OCI-LY3 (cell line): ENCODE results near the gene KCND2.

Source experiments
- H2AFZ ChIP-seq: fragments of 200-600, 300-600 bp; shearing (Covaris generic); 2 replicates; pipeline ENCODE4 v1.6.0; 2014; ENCODE audit warnings: antibody characterized with exemption, low read depth, low read length
- H3K27ac ChIP-seq: fragments of 200-600, 300-600 bp; sonication (generic); 2 replicates; pipeline ENCODE4 v1.5.1; 2014; ENCODE audit warnings: mild to moderate bottlenecking, low read length, moderate library complexity, mixed read lengths
- H3K27me3 ChIP-seq: fragments of 200-600, 300-600 bp; sonication (generic); 2 replicates; pipeline ENCODE4 v1.6.1; 2014; ENCODE audit warnings: low read depth, low read length, mixed read lengths
- H3K36me3 ChIP-seq: fragments of 200-600, 300-600 bp; sonication (generic); replicated peaks from 2 replicates; pipeline ENCODE3; 2014; ENCODE audit warnings: low read depth, low read length, mixed read lengths
- H3K4me1 ChIP-seq: fragments of 300-600, 200-600 bp; sonication (generic); 2 replicates; pipeline ENCODE4 v1.6.1; 2014; ENCODE audit warnings: low read length, mixed read lengths
- H3K4me2 ChIP-seq: fragments of 200-600, 300-600 bp; sonication (generic); 2 replicates; pipeline ENCODE4 v1.6.1; 2014; ENCODE audit warnings: low read length, mixed read lengths
- H3K4me3 ChIP-seq: fragments of 300-600, 200-600 bp; sonication (generic); 2 replicates; pipeline ENCODE4 v1.5.1; 2014; ENCODE audit warnings: antibody characterized with exemption, mild to moderate bottlenecking, low read length, moderate library complexity
- H3K79me2 ChIP-seq: fragments of 300-600, 200-600 bp; shearing (Covaris generic); 2 replicates; pipeline ENCODE4 v1.6.1; 2014; ENCODE audit warnings: mild to moderate bottlenecking, low read length, mixed read lengths
- H3K9ac ChIP-seq: fragments of 300-600, 200-600 bp; shearing (Covaris generic); 2 replicates; pipeline ENCODE4 v1.6.0; 2014; ENCODE audit warnings: mild to moderate bottlenecking, low read length, moderate library complexity
- H3K9me3 ChIP-seq: fragments of 200-600, 300-600 bp; shearing (Covaris generic); 2 replicates; pipeline ENCODE4 v1.6.1; 2014; ENCODE audit warnings: low read length, mixed read lengths; ENCODE audit not compliant: insufficient read depth
- H4K20me1 ChIP-seq: fragments of 200-600, 300-600 bp; sonication (generic); 2 replicates; pipeline ENCODE4 v1.6.1; 2016; ENCODE audit warnings: low read length, mixed read lengths; ENCODE audit not compliant: insufficient read depth
- EZH2phosphoT487 ChIP-seq: fragments of 200-600 bp; shearing (Covaris generic); IDR thresholded peaks from 2 replicates; pipeline ENCODE4 v1.6.1; 2018; ENCODE audit warnings: antibody characterized with exemption, mixed run types, low read depth
- TF ChIP-seq, protein P1 (sequence below): fragments of 200-600, 300-600 bp; sonication (generic); IDR thresholded peaks from 2 replicates; pipeline ENCODE4 v1.5.1; 2014; ENCODE audit warnings: antibody characterized with exemption, low read length, low read depth

KCND2 gene

DNA sequence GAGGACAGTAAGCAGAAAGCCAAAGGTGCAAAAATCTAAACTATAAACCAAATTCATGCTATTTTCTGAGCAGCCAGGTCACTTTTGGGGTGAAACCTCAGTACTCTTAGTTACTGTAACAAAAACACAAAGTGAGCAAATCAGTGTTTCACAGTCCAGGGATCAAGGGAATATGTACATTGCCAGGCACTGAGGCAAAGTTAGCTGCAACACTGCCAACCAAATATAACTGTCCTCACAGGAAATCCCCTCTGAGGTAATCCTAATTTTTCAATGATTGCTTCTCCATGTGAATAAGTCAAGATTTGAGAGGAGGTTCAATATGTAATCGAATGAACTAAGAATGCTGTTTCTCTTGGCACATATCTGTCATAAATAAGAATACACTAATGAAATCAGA lies 355.3 kb downstream of the KCND2 start:
- no peaks in the 10 kb centered on the region for H3K9me3 ChIP-seq
- H3K4me1 ChIP-seq: no peaks in the 10 kb centered on the region
- H3K79me2 ChIP-seq: no peaks in the 10 kb centered on the region
- H3K27me3 ChIP-seq: no peaks in the 10 kb centered on the region
- H3K27ac ChIP-seq: no peak overlapping the region
- H3K9ac ChIP-seq: no peak overlapping the region
- no peaks in the 10 kb centered on the region for H3K36me3 ChIP-seq
- no peak overlapping the region for H2AFZ ChIP-seq
- no peak overlapping the region for H3K4me2 ChIP-seq
- TF ChIP-seq EZH2phosphoT487: no peak
- TF ChIP-seq, protein P1, sequence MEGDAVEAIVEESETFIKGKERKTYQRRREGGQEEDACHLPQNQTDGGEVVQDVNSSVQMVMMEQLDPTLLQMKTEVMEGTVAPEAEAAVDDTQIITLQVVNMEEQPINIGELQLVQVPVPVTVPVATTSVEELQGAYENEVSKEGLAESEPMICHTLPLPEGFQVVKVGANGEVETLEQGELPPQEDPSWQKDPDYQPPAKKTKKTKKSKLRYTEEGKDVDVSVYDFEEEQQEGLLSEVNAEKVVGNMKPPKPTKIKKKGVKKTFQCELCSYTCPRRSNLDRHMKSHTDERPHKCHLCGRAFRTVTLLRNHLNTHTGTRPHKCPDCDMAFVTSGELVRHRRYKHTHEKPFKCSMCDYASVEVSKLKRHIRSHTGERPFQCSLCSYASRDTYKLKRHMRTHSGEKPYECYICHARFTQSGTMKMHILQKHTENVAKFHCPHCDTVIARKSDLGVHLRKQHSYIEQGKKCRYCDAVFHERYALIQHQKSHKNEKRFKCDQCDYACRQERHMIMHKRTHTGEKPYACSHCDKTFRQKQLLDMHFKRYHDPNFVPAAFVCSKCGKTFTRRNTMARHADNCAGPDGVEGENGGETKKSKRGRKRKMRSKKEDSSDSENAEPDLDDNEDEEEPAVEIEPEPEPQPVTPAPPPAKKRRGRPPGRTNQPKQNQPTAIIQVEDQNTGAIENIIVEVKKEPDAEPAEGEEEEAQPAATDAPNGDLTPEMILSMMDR: no peak
- no peak overlapping the region for H3K4me3 ChIP-seq
- H4K20me1 ChIP-seq: no peaks in the 10 kb centered on the region

DNA sequence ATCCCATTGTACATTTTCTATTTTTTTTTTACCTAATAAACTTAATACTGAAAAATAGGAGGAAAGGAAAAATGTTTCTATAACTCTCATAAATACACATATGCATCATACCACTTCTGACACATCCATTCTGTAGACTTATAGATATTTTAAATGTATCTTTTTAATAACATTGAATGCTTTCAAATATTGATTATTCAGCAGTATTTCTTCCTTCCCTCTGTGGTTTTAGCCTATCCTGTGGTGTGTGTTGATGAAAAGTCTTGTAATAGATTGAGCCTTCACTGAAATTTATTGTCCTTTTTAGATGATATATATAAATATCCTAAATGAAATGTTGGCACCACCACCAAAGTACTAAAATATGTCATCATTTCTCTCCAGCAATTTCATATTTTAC lies 366.9 kb downstream of the KCND2 start:
- Histone ChIP-seq H3K4me2 (no peak overlapping the region), H3K4me3 (no peak overlapping the region), H3K36me3 (no peaks in the 10 kb centered on the region), H3K79me2 (no peaks in the 10 kb centered on the region), H3K4me1 (no peaks in the 10 kb centered on the region), H3K27me3 (no peaks in the 10 kb centered on the region), H2AFZ (no peak overlapping the region), H3K27ac (no peak overlapping the region), H4K20me1 (no peaks in the 10 kb centered on the region), H3K9ac (no peak overlapping the region), H3K9me3 (no peaks in the 10 kb centered on the region)
- TF ChIP-seq, protein P1: no peak
- no peak for TF ChIP-seq EZH2phosphoT487

DNA sequence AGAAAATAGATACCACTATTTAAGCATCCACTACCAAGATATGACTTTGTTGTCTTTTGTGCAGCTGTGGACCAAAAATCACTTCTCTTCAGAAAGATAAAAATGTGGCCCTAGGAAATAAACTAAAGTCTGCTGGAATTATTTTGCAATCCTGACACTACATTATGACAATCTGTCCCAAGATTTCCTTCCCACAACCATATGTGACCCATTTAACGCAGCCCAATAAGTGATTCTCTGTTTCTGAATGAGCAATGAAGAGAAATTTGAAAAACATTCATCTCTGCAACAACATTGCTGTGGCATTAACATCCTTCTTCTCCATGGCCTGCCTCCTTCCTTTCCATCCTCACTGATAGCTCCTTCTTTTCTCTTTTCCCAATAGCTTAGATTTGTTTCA lies 373.0 kb downstream of the KCND2 start:
- Histone ChIP-seq H3K27me3 (no peaks in the 10 kb centered on the region), H3K4me2 (no peak overlapping the region), H3K36me3 (no peaks in the 10 kb centered on the region), H3K4me3 (no peak overlapping the region), H3K9me3 (no peaks in the 10 kb centered on the region), H2AFZ (no peak overlapping the region), H3K79me2 (no peaks in the 10 kb centered on the region), H4K20me1 (no peaks in the 10 kb centered on the region), H3K4me1 (no peaks in the 10 kb centered on the region), H3K9ac (no peak overlapping the region), H3K27ac (no peak overlapping the region)
- TF ChIP-seq, protein P1: no peak
- no peak for TF ChIP-seq EZH2phosphoT487

DNA sequence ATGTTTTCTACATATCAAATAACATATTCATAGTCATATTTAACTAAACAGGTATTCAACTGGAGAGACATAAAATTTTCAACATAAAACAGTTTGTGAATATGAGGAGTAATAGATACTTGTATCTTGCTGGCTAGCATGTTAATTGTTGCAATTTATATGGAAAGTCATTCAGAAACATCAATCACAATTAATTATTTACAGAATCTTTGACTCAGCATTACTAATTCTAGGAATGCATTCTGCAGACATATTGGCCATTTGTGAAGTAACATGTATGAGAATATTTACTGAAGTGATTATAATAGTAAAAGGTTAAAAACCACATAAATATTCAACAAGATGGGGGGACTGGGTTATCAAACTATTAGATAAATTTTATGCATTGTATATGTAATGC lies 381.3 kb downstream of the KCND2 start:
- no peak for TF ChIP-seq EZH2phosphoT487
- TF ChIP-seq, protein P1: no peak
- no peaks in the 10 kb centered on the region for H3K9me3 ChIP-seq
- H3K27me3 ChIP-seq: no peaks in the 10 kb centered on the region
- no peak overlapping the region for H3K9ac ChIP-seq
- no peak overlapping the region for H2AFZ ChIP-seq
- no peak overlapping the region for H3K27ac ChIP-seq
- H3K79me2 ChIP-seq: no peaks in the 10 kb centered on the region
- 0 out of 2 replicates have a peak, but pooled peaks cover 3% of the 10 kb centered on the region for H3K4me1 ChIP-seq
- no peaks in the 10 kb centered on the region for H4K20me1 ChIP-seq
- no peak overlapping the region for H3K4me2 ChIP-seq
- no peaks in the 10 kb centered on the region for H3K36me3 ChIP-seq
- no peak overlapping the region for H3K4me3 ChIP-seq
